ENCODE data around the gene IFNAR2. TPM values are rescaled to one million over a fixed set of nuclear protein-coding genes. Genes with fewer than 3 reads are reported as not detected.

The IFNAR2 gene
- total RNA-seq, 1 donor from 2014 or later, result 9.2 TPM

DNA sequence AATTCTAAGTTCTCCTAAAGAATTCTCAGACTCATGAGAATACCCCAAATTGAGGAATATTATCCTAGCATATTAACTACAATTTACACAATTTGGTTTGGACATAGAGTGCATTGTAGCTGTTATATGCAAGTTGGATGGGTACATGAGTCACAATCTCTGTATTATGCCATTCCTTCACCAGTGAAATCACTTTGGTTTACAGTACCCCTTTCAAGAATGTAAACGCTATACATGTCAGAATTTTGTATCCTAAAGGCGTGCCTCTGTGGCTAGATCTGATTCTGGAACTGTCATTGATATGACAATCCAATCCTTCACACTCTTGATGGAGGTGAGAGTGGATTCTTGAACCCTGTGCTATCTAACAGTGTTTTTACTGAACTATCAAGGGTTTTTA lies 29.7 kb downstream of the IFNAR2 start:
- ATAC-seq (no peak), DNase-seq (no peak)
- intact Hi-C loops (cut with micrococcal nuclease), result no loop called here

DNA sequence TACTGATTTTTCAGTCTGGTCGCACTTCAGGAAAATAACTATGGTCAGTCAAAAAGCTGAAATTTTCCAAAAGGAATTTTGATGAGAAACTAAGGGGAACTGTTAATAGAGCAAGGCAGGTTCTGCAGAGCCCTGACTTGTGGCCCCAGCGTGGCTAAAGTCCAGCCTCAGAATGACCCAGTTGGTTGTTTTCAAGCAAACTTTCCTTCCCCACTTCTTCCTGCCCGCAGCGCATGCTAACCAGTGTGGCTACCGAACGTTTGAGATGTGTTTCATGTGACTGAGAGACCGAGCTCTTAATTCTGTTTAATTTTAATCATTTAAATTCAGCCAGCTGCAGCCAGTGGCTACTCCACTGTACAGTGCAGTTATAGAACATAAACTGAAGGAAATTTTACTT lies 30.3 kb downstream of the IFNAR2 start:
- DNase-seq (no peak), ATAC-seq (no peak)
- intact Hi-C loops (cut with micrococcal nuclease), result no loop called here

DNA sequence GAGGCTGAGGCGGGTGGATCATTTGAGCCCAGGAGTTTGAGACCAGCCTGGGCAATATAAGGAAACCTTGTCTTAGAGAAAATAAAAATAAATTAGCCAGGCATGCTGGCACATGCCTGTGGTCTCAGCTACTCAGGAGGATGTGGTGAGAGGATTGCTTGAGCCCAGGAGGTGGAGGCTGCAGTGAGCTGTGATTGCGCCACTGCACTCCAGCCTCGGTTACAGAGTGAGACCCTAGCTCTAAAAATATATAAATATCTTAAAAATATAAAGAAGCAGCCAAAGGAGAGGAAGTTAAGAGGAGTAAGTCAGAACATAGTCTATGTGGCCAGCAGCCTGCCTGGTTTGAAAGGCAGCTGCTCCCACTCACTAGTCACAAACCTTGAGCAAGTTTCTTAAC lies 31.9 kb downstream of the IFNAR2 start:
- ATAC-seq (no peak), DNase-seq (peak; percentile 47)
- intact Hi-C loops (cut with micrococcal nuclease), result no loop called here

DNA sequence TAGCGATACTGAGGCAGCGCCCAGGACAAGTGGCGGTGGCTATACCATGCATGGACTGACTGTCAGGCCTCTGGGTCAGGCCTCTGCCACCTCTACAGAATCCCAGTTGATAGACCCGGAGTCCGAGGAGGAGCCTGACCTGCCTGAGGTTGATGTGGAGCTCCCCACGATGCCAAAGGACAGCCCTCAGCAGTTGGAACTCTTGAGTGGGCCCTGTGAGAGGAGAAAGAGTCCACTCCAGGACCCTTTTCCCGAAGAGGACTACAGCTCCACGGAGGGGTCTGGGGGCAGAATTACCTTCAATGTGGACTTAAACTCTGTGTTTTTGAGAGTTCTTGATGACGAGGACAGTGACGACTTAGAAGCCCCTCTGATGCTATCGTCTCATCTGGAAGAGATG lies 33.2 kb downstream of the IFNAR2 start:
- intact Hi-C loops (cut with micrococcal nuclease), result no loop called here
- no peak for ATAC-seq

DNA sequence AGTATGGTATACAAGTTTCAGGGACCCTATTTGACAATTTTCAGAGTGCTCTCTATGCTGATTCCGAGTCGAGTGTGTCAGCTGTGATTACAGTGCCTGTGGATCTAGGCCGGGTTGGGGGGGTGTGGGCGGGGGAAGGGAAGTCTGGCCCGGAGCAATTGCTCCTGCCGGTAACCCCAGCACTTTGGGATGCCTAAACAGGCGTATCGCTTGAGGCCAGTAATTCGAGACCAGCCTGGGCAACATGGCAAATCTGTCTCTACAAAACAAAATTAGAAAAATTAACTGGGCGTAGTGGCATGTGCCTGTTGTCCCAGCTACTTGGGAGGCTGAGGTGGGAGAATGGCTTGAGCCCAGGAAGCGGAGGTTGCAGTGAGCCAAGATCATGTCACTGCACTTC lies 34.8 kb downstream of the IFNAR2 start:
- intact Hi-C loops (cut with micrococcal nuclease), result no loop called here

More for the DNA sequence above, 33.2 kb downstream of the IFNAR2 start:
- no peak for DNase-seq

DNA sequence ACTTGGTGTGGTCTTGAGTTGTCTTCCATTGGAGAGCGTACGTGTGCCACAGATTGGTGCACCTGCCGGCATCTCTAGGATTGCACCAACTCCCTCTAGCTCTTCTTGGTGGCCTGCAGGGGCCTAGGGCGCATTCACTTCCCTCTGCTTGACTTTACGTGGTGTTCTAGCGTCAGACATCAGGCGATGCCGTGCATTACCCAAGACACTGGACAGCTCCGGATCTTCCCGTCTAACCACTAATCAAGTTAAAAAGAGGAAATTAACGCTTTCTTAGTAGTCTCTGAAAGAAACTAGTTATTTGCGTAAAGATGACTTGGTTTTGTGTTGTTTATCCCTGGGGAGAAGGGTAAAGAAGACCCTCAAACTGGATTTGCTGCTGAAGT lies 35.9 kb downstream of the IFNAR2 start:
- intact Hi-C loops (cut with micrococcal nuclease), result no loop called here
- DNase-seq (peak; percentile 53), ATAC-seq (peak; percentile 58)

More for the DNA sequence above, 34.8 kb downstream of the IFNAR2 start:
- DNase-seq, result no peak
- ATAC-seq, result no peak

DNA sequence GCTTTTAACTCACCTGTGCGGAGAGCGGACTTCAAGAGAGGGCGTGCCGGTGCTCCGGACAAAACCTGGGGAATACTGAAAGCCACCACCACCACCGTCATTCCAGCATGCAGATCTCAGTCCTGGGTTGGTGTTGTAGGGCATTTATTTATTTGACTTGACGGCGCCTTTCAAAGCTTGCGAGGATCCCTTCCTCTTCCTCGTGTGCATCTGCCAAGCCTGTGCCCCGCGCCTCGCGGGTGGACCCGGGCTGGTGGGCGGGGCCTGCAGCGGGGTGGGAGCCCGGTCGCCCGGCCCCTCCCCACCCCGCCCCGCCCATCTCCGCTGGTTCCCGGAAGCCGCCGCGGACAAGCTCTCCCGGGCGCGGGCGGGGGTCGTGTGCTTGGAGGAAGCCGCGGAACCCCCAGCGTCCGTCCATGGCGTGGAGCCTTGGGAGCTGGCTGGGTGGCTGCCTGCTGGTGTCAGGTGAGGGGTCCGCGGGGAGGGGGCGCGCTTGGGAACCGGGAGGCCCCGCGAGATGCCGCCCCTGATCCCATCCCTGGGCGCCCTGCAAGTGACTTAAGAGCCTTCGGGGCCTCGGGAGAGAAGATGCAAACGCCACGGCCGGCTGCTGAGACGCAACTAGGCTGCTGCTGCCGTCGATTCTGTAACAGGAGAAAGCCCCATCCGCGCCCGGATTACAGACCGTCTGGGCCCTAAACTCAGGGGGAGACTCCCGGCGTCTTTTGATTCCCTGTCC lies 36.5 kb downstream of the IFNAR2 start, which contains the start of gene IL10RB:
IL10RB (plus strand) TSS at position 318 of the 739 bp plus-strand sequence; CDS start at position 417, 99 bp downstream.
- intact Hi-C loops (cut with micrococcal nuclease), result no loop called here
- peak; percentile 97 for ATAC-seq
- DNase-seq, result peak; percentile 87

DNA sequence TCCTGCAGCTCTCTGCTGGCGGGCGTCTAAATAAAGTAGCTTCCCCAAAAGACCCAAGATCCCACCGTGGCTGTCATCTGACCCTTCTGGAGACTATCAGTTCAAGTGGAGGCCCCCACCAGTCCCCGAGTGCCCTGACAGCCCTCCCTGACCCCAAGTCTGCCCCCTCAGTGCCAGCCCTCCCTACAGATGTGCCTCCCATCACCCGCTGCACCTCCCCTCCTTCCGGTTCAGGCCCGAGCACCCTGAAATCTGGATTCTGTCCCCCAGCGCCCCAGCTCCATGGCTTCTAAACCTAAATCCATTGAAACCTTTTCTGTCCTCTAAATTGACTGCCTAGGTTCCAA lies 37.0 kb downstream of the IFNAR2 start:
- intact Hi-C loops (cut with micrococcal nuclease), result no loop called here
- peak; percentile 33 for ATAC-seq
- DNase-seq, result no peak

DNA sequence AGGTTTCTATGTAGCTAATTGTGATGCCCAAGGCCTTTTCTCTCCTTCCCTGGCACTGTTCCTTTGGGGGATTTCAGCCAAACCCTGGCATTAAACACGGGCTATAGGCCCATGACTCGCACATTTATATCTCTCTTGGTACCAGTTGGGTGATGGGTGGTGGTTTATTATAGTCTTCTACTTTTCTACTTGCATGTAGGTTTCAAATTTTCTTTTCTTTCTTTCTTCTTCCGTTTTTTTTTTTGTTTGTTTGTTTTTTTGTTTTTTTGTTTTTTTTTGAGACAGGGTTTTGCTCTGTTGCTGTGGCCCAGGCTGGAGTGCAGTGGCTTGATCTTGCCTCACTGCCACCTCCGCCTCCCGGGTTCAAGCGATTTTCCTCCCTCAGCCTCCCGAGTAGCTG lies 37.5 kb downstream of the IFNAR2 start:
- DNase-seq, result no peak
- no peak for ATAC-seq
- intact Hi-C loops (cut with micrococcal nuclease), result no loop called here

DNA sequence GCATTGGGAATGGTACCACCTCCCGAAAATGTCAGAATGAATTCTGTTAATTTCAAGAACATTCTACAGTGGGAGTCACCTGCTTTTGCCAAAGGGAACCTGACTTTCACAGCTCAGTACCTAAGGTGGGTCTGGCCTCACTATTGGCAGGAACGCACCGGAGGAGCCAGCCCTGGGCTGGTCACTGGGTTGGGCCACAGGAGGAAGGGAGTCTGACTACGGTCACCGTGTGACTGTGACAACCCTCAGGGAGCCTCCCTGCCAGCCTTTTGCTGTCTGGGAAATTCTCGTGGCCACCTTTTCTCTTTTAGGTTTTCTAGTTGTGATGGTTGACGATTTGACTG lies 38.6 kb downstream of the IFNAR2 start:
- ATAC-seq (no peak), DNase-seq (no peak)

DNA sequence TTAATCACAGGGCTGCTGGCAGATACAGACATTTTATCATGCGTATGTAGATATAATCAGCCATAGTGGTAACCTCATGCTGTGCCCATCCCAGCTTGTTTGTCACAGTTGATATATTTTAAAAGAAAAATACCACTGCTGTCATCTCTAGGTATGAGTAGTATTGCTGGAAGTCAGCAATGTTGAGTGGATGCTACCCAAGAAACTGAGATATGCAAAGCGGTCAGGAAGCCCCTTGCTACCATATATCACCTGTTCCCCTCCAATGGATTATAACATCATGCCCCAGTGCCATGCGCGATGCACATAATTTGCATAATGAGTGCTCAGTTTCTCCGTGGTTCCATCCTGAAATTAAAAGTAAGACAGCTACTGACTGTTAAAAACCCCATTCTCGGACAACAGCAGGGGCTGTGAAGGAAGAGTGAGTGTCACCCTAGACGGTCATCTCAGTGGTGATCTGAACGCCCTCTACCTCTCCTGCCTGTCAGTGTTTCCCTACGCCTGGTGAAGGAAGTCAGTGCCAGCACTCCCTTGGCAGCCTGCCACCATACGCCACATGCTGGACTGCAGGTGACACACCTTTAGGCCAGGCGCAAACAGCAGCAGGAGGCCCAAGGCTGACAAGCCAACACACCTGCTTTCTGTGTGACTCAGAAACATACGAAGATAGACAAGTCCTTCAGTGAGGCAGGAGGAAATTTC lies 39.2 kb downstream of the IFNAR2 start:
- intact Hi-C loops (cut with micrococcal nuclease), result no loop called here
- DNase-seq (peak; percentile 47), ATAC-seq (no peak)

More for the DNA sequence above, 38.6 kb downstream of the IFNAR2 start:
- intact Hi-C loops (cut with micrococcal nuclease), result no loop called here

DNA sequence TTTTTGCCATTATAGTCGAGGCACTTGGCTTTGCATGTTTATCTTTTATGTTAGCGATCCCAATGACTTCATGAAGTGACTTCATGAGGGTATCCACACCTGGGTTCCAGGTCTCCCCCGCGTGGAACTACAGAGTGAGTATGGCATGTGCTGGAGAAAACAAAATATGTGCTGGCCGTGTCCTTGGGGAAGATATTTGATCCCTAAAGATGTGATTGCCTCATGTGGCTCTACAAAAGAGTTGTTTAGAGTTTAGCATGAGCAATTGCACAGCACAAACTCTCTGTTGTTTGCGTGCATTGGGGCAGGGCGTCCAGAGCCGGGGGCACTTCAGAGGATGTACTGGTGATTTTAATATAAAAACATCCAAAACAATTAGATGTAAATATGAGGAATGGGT lies 41.2 kb downstream of the IFNAR2 start:
- intact Hi-C loops (cut with micrococcal nuclease), result no loop called here

DNA sequence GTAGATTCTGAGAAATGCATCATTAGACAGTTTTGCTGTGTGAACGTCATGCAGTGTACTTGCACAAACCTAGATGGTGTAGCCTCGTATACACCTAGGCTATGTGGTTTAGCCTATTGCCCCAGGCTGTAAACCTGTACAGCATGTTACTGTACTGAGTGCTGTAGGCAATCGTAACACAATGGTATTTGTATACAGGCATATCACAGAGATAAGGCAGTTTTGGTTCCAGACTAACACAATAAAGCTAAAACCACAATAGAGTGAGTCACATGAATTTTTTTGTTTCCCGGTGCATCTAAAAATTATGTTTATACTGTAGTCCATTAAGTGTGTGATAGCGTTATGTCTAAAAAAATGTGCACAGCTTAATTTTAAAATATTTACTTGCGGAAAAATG lies 43.3 kb downstream of the IFNAR2 start:
- intact Hi-C loops (cut with micrococcal nuclease), result no loop called here
- no peak for DNase-seq
- ATAC-seq, result no peak

More for the DNA sequence above, 41.2 kb downstream of the IFNAR2 start:
- no peak for ATAC-seq
- DNase-seq, result no peak

DNA sequence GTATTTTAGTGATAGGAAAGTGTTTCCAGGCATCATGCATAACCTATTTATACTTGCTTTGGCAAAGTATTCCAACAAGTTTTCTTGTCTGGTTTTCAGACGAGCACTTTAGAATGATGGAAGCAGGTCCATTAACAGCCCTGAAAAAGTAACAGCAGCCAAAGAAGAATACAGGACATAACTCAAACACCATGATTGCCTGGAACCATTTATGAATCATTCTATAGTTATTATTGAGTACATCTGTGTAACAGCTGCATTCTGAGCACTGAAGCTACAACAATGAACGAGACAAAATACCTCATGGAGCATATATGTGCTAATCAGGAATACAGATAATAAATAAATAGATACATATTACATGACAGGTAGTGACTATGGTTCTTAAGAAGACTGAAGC lies 49.0 kb downstream of the IFNAR2 start:
- DNase-seq (no peak), ATAC-seq (no peak)
- intact Hi-C loops (cut with micrococcal nuclease), result no loop called here

DNA sequence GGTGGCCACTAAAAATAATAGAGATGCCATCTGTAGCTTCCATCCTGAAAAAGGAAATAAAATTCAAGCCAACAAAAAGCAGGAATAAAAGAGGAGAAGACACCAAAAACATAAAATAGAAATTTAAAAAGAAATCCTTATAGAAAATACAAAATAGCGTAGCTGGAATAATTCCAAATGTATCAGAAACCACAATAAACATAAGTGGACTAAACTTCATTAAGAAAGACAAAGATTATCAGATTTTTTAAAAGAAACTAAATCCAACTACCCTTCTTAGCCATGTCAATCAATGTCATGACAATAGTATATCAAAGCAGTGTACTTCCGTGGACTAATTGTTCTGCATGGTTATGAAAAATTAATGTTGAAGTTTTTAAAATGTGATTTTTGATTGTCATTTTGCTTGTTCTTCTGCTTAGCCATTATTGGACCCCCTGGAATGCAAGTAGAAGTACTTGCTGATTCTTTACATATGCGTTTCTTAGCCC lies 49.6 kb downstream of the IFNAR2 start:
- intact Hi-C loops (cut with micrococcal nuclease), result no loop called here
- DNase-seq (no peak), ATAC-seq (no peak)

Other genes starting within 250 kb of the IFNAR2 start
- not detected for gene OLIG2, start 204.0 kb upstream of the IFNAR2 start, total RNA-seq
- 0.62 TPM for gene OLIG1, start 159.8 kb upstream of the IFNAR2 start, total RNA-seq
- gene IL10RB, start 36.4 kb downstream of the IFNAR2 start, total RNA-seq, result 6.3 TPM
- 23.6 TPM for gene IFNAR1, start 95.0 kb downstream of the IFNAR2 start, total RNA-seq
- 35.1 TPM for gene IFNGR2, start 173.5 kb downstream of the IFNAR2 start, total RNA-seq